GM23248 (cell line): ENCODE measurements around the gene CCDC149.

Experiments
- EZH2 ChIP-seq: fragments of 200-600 bp; sonication (generic); IDR thresholded peaks from 2 replicates; pipeline ENCODE4 v1.6.1; 2018; ENCODE audit warnings: antibody characterized with exemption, mild to moderate bottlenecking; ENCODE audit not compliant: insufficient read depth, poor library complexity, severe bottlenecking
- EZH2phosphoT487 ChIP-seq: fragments of 200-600 bp; sonication (generic); IDR thresholded peaks from 2 replicates; pipeline ENCODE4 v1.6.1; 2018; ENCODE audit warnings: antibody characterized with exemption, moderate library complexity, mild to moderate bottlenecking, low read depth; ENCODE audit not compliant: insufficient read depth

DNA sequence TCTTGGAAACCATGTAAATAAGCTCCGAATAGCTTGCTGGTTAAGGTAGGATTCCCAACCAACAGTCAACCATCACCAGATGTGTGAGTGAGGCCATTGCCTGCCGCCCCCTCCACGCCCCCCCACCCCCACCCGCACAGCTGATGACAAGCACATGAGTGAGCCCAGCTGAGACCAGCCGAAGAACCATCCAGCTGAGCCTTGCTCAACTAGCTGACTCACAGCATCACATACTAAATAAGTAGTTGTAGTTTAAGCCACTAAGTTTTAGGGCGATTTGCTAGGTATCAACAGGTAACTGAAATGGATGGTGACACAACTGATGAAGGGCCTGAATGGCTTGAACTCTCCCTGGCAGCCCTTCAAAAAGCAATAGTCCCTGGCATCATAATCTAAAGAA lies 1.6 kb upstream of the CCDC149 start:
- TF ChIP-seq EZH2 = no peak
- no peak for TF ChIP-seq EZH2phosphoT487
